Measurements from ENCODE around the gene LDLRAD2. TPM values are rescaled to one million over a fixed set of nuclear protein-coding genes. Genes with fewer than 3 reads are reported as not detected.

LDLRAD2 gene
- total RNA-seq, 6 experiments from 2014 or later = 0.14 TPM; not detected in 5

GRCh38 chr1:21818656-21819055 is 6.6 kb downstream of the LDLRAD2 start:
- H3K4me1 Mint-ChIP-seq (ENCODE audit: low read depth) = peaks cover 26% of the 10 kb centered on the region
- no peak for DNase-seq

GRCh38 chr1:21820597-21821232 is 8.7 kb downstream of the LDLRAD2 start:
- TF ChIP-seq CTCF (IDR thresholded peaks at IDR 0.05) = no peak
- Mint-ChIP-seq H3K27ac (no peak overlapping the region; the same call in 1 of the 2 replicates), H3K27me3 (ENCODE audit: insufficient read depth) (peaks cover 17% of the 10 kb centered on the region), H3K4me1 (ENCODE audit: low read depth) (peaks cover 26% of the 10 kb centered on the region), H3K36me3 (ENCODE audit: low read depth) (peaks cover 37% of the 10 kb centered on the region), H3K9me3 (no peaks in the 10 kb centered on the region; the same call in 1 of the 2 replicates), H3K4me3 (peak overlapping the region; percentile 37; the same call in 1 of the 2 replicates)
- no peak for DNase-seq

More at GRCh38 chr1:21818656-21819055, 6.6 kb downstream of the LDLRAD2 start:
- Mint-ChIP-seq H3K4me3 (no peak overlapping the region; the same call in 1 of the 2 replicates), H3K9me3 (peaks cover 5% of the 10 kb centered on the region; the same call in 1 of the 2 replicates), H3K27ac (peak overlapping the region; percentile 11), H3K36me3 (ENCODE audit: low read depth) (peaks cover 43% of the 10 kb centered on the region), H3K27me3 (ENCODE audit: insufficient read depth) (peaks cover 18% of the 10 kb centered on the region)
- no peak for TF ChIP-seq CTCF (IDR thresholded peaks at IDR 0.05)

- peaks cover 37% of the 10 kb centered on the region for H3K36me3 Mint-ChIP-seq (ENCODE audit: low read depth)
- TF ChIP-seq CTCF (IDR thresholded peaks at IDR 0.05) = no peak
- no peak overlapping the region for H3K27ac Mint-ChIP-seq
- no peak overlapping the region for H3K4me3 Mint-ChIP-seq
- no peaks in the 10 kb centered on the region for H3K9me3 Mint-ChIP-seq
- DNase-seq = no peak
- peaks cover 13% of the 10 kb centered on the region for H3K27me3 Mint-ChIP-seq (ENCODE audit: insufficient read depth)
- peaks cover 18% of the 10 kb centered on the region for H3K4me1 Mint-ChIP-seq (ENCODE audit: low read depth)
These were observed 9.4 kb downstream of the LDLRAD2 start for GRCh38 chr1:21821385-21822019.

- no peaks in the 10 kb centered on the region for H3K9me3 Mint-ChIP-seq
- H3K36me3 Mint-ChIP-seq (ENCODE audit: low read depth) = peaks cover 36% of the 10 kb centered on the region
- H3K27me3 Mint-ChIP-seq (ENCODE audit: insufficient read depth) = peaks cover 15% of the 10 kb centered on the region
- no peak overlapping the region for H3K27ac Mint-ChIP-seq
- DNase-seq = no peak
- H3K4me3 Mint-ChIP-seq = no peak overlapping the region
- TF ChIP-seq CTCF (IDR thresholded peaks at IDR 0.05) = no peak
- H3K4me1 Mint-ChIP-seq (ENCODE audit: low read depth) = peaks cover 10% of the 10 kb centered on the region
These were observed 10.3 kb downstream of the LDLRAD2 start for GRCh38 chr1:21822349-21822748.

- peaks cover 4% of the 10 kb centered on the region for H3K4me1 Mint-ChIP-seq (ENCODE audit: low read depth)
- no peak overlapping the region for H3K4me3 Mint-ChIP-seq
- H3K36me3 Mint-ChIP-seq (ENCODE audit: low read depth) = peaks cover 41% of the 10 kb centered on the region
- DNase-seq = no peak
- no peaks in the 10 kb centered on the region for H3K9me3 Mint-ChIP-seq
- H3K27me3 Mint-ChIP-seq (ENCODE audit: insufficient read depth) = peaks cover 16% of the 10 kb centered on the region
- no peak for TF ChIP-seq CTCF (IDR thresholded peaks at IDR 0.05)
- no peak overlapping the region; the same call in 1 of the 2 replicates for H3K27ac Mint-ChIP-seq
These were observed 11.3 kb downstream of the LDLRAD2 start for GRCh38 chr1:21823206-21823979.

All from HFFc6 (cell line).